Measurements from ENCODE around the gene DYNC2LI1. TPM values are rescaled to one million over a fixed set of nuclear protein-coding genes. Genes with fewer than 3 reads are reported as not detected.

The DYNC2LI1 gene
- total RNA-seq, 1 donor from 2014 or later: 34.5 TPM

DNA sequence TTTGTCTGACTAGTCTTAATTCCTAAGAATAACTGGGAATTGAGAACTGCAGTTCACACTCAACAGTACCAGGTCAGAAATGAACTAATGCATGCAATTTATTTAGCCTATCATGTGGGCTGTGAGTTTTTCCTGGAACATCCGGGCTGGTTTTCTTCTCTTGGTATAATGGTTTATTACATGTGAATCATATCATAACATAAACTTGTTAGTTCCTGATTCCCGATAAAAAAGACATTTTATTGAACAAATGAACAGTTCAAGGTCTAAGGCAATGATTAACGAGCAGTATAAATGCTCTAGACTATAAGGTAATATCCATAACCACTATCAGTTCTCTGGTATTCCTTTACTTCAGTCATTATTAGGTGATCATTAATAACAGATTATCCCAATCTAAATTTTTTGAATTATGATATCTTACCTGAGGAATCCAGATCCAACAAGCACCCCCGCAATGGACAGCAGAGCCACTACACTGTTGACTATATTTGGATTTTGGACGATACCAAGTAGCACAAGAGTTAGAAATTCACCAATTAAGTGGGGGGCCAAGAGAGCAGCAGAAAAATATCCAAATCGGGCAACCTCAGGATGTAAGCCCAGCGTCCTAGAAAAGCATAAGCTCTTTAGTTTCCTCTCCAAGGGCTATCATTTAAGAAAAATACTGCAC lies 45.8 kb downstream of the DYNC2LI1 start:
- DNase-seq (ENCODE audit: low read depth): no peak
- no peaks in the 10 kb centered on the region for H3K27me3 ChIP-seq (ENCODE audit: control insufficient read depth, insufficient read depth, low read length)
- no peaks in the 10 kb centered on the region for H3K36me3 ChIP-seq (ENCODE audit: control insufficient read depth, insufficient read depth, low read length)
- TF ChIP-seq, protein P1, sequence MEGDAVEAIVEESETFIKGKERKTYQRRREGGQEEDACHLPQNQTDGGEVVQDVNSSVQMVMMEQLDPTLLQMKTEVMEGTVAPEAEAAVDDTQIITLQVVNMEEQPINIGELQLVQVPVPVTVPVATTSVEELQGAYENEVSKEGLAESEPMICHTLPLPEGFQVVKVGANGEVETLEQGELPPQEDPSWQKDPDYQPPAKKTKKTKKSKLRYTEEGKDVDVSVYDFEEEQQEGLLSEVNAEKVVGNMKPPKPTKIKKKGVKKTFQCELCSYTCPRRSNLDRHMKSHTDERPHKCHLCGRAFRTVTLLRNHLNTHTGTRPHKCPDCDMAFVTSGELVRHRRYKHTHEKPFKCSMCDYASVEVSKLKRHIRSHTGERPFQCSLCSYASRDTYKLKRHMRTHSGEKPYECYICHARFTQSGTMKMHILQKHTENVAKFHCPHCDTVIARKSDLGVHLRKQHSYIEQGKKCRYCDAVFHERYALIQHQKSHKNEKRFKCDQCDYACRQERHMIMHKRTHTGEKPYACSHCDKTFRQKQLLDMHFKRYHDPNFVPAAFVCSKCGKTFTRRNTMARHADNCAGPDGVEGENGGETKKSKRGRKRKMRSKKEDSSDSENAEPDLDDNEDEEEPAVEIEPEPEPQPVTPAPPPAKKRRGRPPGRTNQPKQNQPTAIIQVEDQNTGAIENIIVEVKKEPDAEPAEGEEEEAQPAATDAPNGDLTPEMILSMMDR (IDR thresholded peaks at IDR 0.05; ENCODE audit: insufficient read depth, low read length, poor library complexity, severe bottlenecking): no peak
- H3K4me3 ChIP-seq (ENCODE audit: low read depth, low read length): no peak overlapping the region

GRCh38 chr2:43822839-43823238 lies 49.0 kb downstream of the DYNC2LI1 start:
- H3K36me3 ChIP-seq (ENCODE audit: control insufficient read depth, insufficient read depth, low read length): no peaks in the 10 kb centered on the region
- no peak overlapping the region for H3K4me3 ChIP-seq (ENCODE audit: low read depth, low read length)
- no peak for DNase-seq (ENCODE audit: low read depth)
- no peaks in the 10 kb centered on the region for H3K27me3 ChIP-seq (ENCODE audit: control insufficient read depth, insufficient read depth, low read length)
- TF ChIP-seq, protein P1 (IDR thresholded peaks at IDR 0.05; ENCODE audit: insufficient read depth, low read length, poor library complexity, severe bottlenecking): no peak

DNA sequence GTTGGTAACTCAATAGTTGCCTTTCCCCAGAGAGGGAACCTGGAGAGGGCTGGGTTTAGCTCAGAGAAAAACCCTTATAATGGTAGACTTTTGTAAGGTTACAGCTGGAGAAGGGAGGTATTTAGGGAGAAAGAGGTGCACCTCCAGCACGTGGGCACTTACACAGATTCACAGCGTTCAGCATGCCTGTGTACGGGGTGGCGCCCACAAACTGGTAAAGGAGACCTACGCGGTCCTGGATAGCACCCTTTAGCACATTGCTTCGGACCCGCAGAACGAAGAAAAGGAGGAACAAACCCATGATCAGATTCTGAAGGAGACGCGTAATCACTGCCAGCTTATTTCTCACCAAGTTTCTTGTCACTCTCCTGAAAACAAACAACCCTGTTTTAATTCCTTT lies 49.9 kb downstream of the DYNC2LI1 start:
- no peaks in the 10 kb centered on the region for H3K36me3 ChIP-seq (ENCODE audit: control insufficient read depth, insufficient read depth, low read length)
- TF ChIP-seq, protein P1 (IDR thresholded peaks at IDR 0.05; ENCODE audit: insufficient read depth, low read length, poor library complexity, severe bottlenecking): no peak

GRCh38 chr2:43824512-43824911 lies 50.7 kb downstream of the DYNC2LI1 start:
- TF ChIP-seq, protein P1 (IDR thresholded peaks at IDR 0.05; ENCODE audit: insufficient read depth, low read length, poor library complexity, severe bottlenecking): no peak
- H3K4me3 ChIP-seq (ENCODE audit: low read depth, low read length): no peak overlapping the region
- no peaks in the 10 kb centered on the region for H3K36me3 ChIP-seq (ENCODE audit: control insufficient read depth, insufficient read depth, low read length)
- no peaks in the 10 kb centered on the region for H3K27me3 ChIP-seq (ENCODE audit: control insufficient read depth, insufficient read depth, low read length)
- DNase-seq (ENCODE audit: low read depth): no peak

More for the DNA sequence above, 49.9 kb downstream of the DYNC2LI1 start:
- no peak overlapping the region for H3K4me3 ChIP-seq (ENCODE audit: low read depth, low read length)
- no peak for DNase-seq (ENCODE audit: low read depth)
- H3K27me3 ChIP-seq (ENCODE audit: control insufficient read depth, insufficient read depth, low read length): no peaks in the 10 kb centered on the region

DNA sequence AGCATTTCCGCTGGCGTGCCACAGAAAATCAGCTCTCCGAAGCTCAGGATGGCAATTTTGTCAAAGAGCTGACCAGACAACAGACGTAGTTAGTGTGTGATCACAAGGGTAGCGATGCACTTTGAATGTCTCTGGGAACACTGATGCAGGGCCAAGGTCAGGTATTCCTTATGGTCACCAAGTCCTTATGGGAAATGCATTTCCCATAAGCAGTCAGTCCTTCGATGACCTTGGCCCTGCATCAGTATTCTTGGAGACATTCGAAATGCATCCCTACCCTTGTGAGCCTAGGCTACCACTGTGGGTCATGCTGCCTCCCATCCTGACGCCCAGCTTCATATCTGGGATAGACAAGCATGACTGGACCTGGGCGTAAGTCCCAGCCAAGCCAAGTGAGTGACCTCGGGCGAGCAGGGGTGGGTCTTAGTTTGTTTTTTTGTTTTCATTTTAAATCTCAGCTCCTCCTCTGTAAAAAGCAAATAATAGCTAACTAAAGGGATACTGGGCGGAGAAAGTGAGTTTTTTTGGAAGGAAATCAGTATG lies 51.2 kb downstream of the DYNC2LI1 start:
- no peak for DNase-seq (ENCODE audit: low read depth)
- H3K36me3 ChIP-seq (ENCODE audit: control insufficient read depth, insufficient read depth, low read length): no peaks in the 10 kb centered on the region
- H3K4me3 ChIP-seq (ENCODE audit: low read depth, low read length): no peak overlapping the region
- TF ChIP-seq, protein P1 (IDR thresholded peaks at IDR 0.05; ENCODE audit: insufficient read depth, low read length, poor library complexity, severe bottlenecking): no peak
- H3K27me3 ChIP-seq (ENCODE audit: control insufficient read depth, insufficient read depth, low read length): no peaks in the 10 kb centered on the region

DNA sequence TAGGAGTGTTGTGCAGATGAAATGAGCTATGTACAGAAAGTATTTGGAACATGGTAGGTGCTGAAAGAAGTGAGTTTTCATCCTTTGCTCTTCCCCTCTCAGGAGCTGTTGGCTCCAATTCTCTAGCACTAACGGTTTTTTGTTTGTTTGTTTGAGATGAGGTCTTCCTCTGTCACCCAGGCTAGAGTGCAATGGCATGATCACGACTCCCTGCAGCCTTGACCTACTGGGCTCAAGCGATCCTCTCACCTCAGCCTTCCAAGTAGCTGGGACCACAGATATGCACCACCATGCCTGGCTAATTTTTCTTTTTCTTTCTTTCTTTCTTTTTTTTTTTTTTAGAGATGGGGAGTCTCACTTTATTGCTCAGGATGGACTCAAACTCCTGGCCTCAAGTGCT lies 52.0 kb downstream of the DYNC2LI1 start:
- DNase-seq (ENCODE audit: low read depth): no peak
- no peak overlapping the region for H3K4me3 ChIP-seq (ENCODE audit: low read depth, low read length)
- H3K27me3 ChIP-seq (ENCODE audit: control insufficient read depth, insufficient read depth, low read length): no peaks in the 10 kb centered on the region
- no peaks in the 10 kb centered on the region for H3K36me3 ChIP-seq (ENCODE audit: control insufficient read depth, insufficient read depth, low read length)
- TF ChIP-seq, protein P1 (IDR thresholded peaks at IDR 0.05; ENCODE audit: insufficient read depth, low read length, poor library complexity, severe bottlenecking): no peak
